HUES6 (cell line): ENCODE results near the gene BTNL3.
"Not testable (repeated sequence)": the region's sequence is repeated elsewhere in the genome, so short reads cannot be mapped to it uniquely, and the experiment has no call there.

Experiments
- H3K27ac ChIP-seq: 2 replicates; pipeline ENCODE4 v1.7.0; 2013; ENCODE audit warnings: low read depth, mild to moderate bottlenecking, low read length, inconsistent platforms
- H3K27me3 ChIP-seq: 2 replicates; pipeline ENCODE4 v1.6.1; 2013; ENCODE audit warnings: low read length; ENCODE audit not compliant: control insufficient read depth, insufficient read depth
- H3K36me3 ChIP-seq: 2 replicates; pipeline ENCODE4 v1.6.1; 2013; ENCODE audit warnings: low read length; ENCODE audit not compliant: control insufficient read depth, insufficient read depth
- H3K4me1 ChIP-seq: 2 replicates; pipeline ENCODE4 v1.6.1; 2013; ENCODE audit warnings: low read length; ENCODE audit not compliant: control insufficient read depth, insufficient read depth
- H3K4me3 ChIP-seq: 2 replicates; pipeline ENCODE4 v1.5.1; 2013; ENCODE audit warnings: low read depth, low read length
- H3K9ac ChIP-seq: one replicate; pipeline ENCODE4 v1.6.1; 2013; ENCODE audit warnings: mild to moderate bottlenecking, low read length
- H3K9me3 ChIP-seq: 2 replicates; pipeline ENCODE4 v1.6.1; 2013; ENCODE audit warnings: low read depth, low read length; ENCODE audit not compliant: control insufficient read depth, insufficient read depth

Gene BTNL3

DNA sequence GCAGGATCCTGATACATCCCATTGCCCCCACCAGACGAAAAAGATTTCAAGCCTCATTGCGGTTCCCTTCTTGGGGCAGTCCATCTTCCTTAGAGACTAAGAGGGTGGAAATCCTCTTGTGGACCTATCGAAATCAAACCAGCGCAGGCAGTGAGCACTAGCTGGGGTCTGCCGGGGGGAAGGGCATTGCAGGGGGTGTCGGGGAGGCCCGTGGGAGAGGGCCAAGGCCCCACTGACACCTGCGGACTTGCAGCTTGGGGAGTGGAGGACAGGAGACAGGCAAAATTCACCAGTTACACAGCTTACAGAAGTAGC is 51.9 kb downstream of the BTNL3 start:
- Histone ChIP-seq H3K36me3 (no peaks in the 10 kb centered on the region), H3K27me3 (peaks cover 51% of the 10 kb centered on the region), H3K4me1 (peaks cover 11% of the 10 kb centered on the region; the same call in 1 of the 2 replicates), H3K9ac (no peak overlapping the region), H3K9me3 (no peaks in the 10 kb centered on the region), H3K4me3 (no peak overlapping the region), H3K27ac (no peak overlapping the region)

DNA sequence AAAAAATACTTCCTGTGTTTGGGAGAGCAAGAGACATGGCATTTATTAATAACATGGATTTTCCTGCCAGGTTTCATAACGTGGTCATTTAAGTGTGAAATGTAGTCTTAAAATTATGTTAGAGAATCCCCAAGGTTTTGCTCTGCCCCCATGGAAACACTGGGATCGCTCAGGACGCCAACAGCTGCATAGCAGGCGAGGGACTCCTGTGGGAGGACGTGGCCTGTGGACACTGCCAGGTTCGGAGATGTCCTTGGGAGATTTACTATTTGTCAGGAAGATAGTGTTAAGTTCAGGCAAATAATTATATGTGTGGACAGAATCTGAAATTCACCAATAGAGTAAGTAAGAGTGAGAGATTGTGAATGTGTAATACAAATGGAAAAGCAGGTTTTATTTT is 52.4 kb downstream of the BTNL3 start:
- H3K9ac ChIP-seq = no peak overlapping the region
- no peaks in the 10 kb centered on the region for H3K36me3 ChIP-seq
- no peak overlapping the region for H3K4me3 ChIP-seq
- peaks cover 53% of the 10 kb centered on the region for H3K27me3 ChIP-seq
- H3K27ac ChIP-seq = no peak overlapping the region
- no peaks in the 10 kb centered on the region for H3K9me3 ChIP-seq
- peaks cover 11% of the 10 kb centered on the region; the same call in 1 of the 2 replicates for H3K4me1 ChIP-seq

DNA sequence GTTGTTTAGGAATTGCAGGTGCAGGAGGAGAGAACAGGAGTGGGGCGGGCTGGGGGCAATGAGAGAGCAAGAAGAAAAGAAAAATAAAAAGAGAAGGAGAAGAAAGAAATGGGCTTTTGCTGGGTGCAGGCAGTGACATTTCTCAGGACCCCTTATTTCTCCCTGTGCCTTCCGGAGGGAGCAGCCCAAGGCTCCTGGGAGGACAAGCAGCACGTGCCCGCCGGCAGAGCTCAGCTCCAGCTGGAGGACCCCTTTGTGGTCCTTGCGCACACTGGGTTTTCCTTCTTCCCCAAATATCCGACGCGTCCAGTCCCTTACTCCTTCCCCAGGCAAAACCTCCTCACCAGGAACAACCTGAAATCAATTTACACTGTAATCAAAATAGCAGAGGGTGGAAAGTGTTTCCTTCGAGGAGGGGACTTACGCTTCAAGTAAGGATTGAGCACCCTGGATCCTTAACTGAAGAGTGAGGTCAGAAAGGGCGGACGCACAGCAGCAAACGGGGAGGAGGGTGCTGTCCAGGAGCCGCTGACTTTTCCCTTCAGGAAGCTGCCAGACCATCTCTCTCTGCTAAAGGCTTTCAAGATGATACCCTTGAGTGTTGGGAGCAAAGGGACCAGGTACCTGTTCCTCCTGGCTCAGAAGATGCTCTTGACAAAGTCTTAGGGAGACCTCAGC is 53.5 kb downstream of the BTNL3 start:
- H3K4me1 ChIP-seq = peaks cover under 1% of the 10 kb centered on the region; the same call in 1 of the 2 replicates
- H3K27ac ChIP-seq = no peak overlapping the region
- H3K36me3 ChIP-seq = no peaks in the 10 kb centered on the region
- H3K9me3 ChIP-seq = no peaks in the 10 kb centered on the region
- no peak overlapping the region for H3K9ac ChIP-seq
- peaks cover 64% of the 10 kb centered on the region for H3K27me3 ChIP-seq
- H3K4me3 ChIP-seq = no peak overlapping the region

DNA sequence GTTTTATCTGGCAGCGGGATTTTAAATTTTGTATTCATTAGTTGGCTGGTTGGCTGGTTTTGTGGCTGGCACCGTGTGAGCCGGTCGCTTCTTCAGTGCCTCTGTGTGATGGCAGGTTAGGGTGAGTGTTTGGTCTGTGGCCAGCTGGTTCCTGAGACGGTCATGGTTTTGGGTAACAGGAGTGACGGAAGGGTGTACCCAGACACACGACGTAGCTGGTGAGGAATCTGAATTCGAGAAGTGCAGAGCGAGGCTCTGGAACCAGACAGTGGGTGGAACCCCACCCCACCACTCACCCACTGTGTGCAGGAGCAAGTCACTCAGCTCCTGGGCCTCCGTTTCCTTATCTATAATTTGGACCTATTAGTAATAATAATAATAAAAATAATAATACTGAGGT is 54.1 kb downstream of the BTNL3 start:
- H3K9ac ChIP-seq = no peak overlapping the region
- H3K4me3 ChIP-seq = no peak overlapping the region
- no peaks in the 10 kb centered on the region for H3K36me3 ChIP-seq
- peaks cover 70% of the 10 kb centered on the region for H3K27me3 ChIP-seq
- H3K27ac ChIP-seq = no peak overlapping the region
- no peaks in the 10 kb centered on the region for H3K4me1 ChIP-seq
- no peaks in the 10 kb centered on the region for H3K9me3 ChIP-seq

DNA sequence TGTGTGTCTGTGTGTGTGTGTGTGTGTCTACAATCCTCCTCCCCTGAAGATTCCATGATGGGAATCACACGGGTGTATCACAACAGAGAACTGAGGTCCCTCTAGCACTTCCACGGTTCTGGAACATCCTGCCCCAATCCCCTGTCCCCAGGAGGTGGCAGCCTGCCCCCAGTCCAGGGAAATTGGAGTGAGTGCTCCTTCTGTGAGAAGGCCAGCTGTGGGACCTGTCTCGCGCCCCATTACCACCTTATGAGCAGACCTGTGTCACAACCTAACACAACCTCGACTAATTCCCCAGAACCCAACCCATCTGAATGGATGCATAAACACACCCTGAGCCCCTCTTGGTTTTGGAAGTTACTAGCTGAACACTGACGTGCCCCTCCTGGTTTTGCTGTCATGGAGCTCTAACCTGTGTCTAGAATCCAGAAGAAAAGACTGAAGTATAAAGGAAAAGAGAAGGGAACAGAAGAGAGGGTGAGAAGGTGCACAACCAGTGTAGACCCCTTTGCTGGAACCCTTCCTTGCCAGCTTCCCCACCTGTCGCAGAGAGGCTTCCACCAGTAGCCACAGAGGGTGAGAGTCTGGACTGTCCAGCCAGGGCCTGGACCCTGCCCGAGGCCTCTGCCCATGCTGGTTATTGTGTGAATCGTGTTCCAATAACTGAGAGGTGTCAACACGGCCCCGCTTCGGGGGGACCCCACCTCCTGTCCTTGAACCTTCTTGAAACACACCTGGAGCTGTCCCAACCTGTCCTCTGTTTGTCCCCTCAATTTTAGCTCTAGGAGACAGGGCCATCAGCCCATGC is 54.8 kb downstream of the BTNL3 start:
- Histone ChIP-seq H3K36me3 (no peaks in the 10 kb centered on the region), H3K4me1 (no peaks in the 10 kb centered on the region), H3K4me3 (no peak overlapping the region), H3K27me3 (peaks cover 77% of the 10 kb centered on the region), H3K27ac (no peak overlapping the region), H3K9me3 (no peaks in the 10 kb centered on the region), H3K9ac (no peak overlapping the region)

DNA sequence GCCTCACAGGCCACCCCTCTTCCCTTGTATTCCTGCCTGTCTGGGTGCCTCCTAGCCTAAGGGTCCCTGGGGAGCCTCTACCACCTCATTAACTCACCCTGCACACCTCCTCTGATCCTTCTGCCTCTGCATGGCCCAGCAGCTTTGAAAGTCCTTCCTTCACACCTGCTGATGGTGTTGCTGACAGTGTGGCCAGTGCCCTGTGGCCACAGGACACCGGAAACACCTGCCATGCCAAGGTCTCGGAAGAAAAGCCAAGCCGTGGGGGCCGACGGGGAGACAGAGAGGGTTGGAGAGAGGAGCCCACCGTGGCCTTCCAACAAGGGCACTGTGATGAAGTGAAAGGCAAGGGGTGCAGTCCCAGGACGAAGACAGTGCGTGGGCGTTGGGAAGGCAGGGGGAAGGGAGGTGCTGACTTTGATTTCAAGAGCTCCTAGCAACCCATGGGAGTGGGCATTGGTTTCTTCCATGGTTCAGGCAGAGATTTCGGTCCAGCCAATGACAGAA is 55.5 kb downstream of the BTNL3 start:
- Histone ChIP-seq H3K27ac (no peak overlapping the region), H3K9ac (no peak overlapping the region), H3K27me3 (peaks cover 81% of the 10 kb centered on the region), H3K4me1 (no peaks in the 10 kb centered on the region), H3K36me3 (no peaks in the 10 kb centered on the region), H3K9me3 (no peaks in the 10 kb centered on the region), H3K4me3 (no peak overlapping the region)

DNA sequence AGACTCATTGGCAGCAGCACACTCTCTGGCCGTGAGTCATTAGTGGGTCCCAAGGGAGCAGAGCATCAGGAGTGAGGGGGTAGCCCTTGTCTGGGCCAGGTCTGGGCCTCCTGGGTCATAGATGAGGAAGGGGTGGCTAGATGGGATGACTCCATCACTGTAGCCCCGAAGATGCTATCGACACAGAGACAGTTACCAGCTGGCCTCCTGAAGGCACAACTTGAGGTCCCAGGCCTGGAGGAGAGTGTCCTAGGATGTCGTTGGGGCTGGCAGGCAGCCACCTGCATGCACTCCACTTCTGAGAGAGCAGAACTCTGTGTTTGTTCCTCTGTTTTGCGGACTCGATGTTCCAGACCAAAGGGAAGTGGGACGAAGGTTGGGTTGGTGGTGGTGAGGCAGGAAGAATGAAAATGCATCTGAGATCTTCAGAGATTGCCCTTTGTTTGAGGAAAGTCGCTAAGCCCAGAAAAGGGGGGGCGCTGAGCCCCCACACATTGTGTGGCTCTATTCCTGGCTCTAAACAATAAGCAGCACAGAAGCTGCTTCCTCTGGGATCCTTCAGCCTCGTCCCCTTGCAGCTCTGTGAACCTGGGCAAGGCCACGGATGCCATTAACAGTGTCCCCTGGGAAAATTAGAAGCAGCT is 56.1 kb downstream of the BTNL3 start:
- H3K27ac ChIP-seq = no peak overlapping the region
- H3K4me3 ChIP-seq = no peak overlapping the region
- H3K27me3 ChIP-seq = peaks cover 88% of the 10 kb centered on the region
- no peaks in the 10 kb centered on the region for H3K36me3 ChIP-seq
- no peaks in the 10 kb centered on the region for H3K4me1 ChIP-seq
- no peak overlapping the region for H3K9ac ChIP-seq
- H3K9me3 ChIP-seq = no peaks in the 10 kb centered on the region

DNA sequence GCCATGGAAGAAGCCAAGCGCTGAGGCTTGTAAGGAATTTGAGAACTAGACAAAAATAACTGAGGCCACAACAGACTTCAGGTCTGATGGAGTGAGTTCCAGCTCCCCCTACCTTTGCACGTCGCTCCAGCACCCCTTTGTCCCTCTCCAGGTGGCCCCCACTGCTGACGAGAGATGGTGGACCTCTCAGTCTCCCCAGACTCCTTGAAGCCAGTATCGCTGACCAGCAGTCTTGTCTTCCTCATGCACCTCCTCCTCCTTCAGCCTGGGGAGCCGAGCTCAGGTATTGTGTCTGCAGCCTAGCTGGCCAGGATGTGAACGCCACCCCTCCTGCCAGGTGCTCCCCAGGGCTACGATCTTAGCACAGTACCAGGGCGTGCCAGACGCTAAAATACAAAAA is 56.7 kb downstream of the BTNL3 start:
- Histone ChIP-seq H3K9ac (no peak overlapping the region), H3K27ac (no peak overlapping the region), H3K27me3 (peaks cover 89% of the 10 kb centered on the region), H3K4me3 (no peak overlapping the region), H3K4me1 (no peaks in the 10 kb centered on the region), H3K36me3 (no peaks in the 10 kb centered on the region), H3K9me3 (no peaks in the 10 kb centered on the region)

DNA sequence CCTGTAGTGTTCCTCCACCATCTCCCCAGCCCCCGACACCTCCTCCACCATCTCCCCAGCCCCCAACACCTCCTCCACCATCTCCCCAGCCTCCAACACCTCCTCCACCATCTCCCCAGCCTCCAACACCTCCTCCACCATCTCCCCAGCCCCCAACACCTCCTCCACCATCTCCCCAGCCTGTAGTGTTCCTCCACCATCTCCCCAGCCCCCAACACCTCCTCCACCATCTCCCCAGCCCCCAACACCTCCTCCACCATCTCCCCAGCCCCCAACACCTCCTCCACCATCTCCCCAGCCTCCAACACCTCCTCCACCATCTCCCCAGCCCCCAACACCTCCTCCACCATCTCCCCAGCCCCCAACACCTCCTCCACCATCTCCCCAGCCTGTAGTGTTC is 57.2 kb downstream of the BTNL3 start:
- H3K4me1 ChIP-seq, H3K27ac ChIP-seq, H3K4me3 ChIP-seq, H3K9ac ChIP-seq, H3K36me3 ChIP-seq, H3K9me3 ChIP-seq: not testable (repeated sequence)
- peaks cover 90% of the 10 kb centered on the region for H3K27me3 ChIP-seq

DNA sequence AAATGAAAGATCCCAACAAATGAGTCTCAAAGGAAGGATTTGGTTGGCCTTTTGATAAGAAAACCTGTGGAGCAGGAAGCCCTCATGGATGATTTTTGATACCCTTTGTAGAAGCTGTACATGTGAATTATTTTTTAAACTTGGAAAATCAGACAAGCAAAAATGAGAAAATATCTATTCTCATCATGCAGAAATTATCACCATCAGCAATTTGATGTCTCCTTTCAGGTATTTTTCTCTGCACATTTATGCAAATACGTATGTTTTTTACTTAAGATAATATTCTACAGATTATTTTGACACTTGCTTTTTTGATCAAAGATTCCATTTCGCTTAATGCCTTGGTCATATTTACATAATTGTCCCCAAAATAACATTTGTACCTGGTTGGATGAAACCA is 58.6 kb downstream of the BTNL3 start:
- Histone ChIP-seq H3K9ac (no peak overlapping the region), H3K4me1 (no peaks in the 10 kb centered on the region), H3K9me3 (no peaks in the 10 kb centered on the region), H3K27me3 (peaks cover 93% of the 10 kb centered on the region), H3K27ac (no peak overlapping the region), H3K4me3 (no peak overlapping the region), H3K36me3 (no peaks in the 10 kb centered on the region)

DNA sequence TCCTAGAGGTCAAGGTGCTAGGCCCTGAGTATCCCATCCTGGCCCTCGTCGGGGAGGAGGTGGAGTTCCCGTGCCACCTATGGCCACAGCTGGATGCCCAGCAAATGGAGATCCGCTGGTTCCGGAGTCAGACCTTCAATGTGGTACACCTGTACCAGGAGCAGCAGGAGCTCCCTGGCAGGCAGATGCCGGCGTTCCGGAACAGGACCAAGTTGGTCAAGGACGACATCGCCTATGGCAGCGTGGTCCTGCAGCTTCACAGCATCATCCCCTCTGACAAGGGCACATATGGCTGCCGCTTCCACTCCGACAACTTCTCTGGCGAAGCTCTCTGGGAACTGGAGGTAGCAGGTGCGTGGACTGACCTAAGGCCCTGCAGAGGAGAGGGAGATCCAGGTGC is 59.3 kb downstream of the BTNL3 start:
- Histone ChIP-seq H3K36me3 (no peaks in the 10 kb centered on the region), H3K27me3 (peaks cover 93% of the 10 kb centered on the region), H3K4me1 (no peaks in the 10 kb centered on the region), H3K9ac (no peak overlapping the region), H3K27ac (no peak overlapping the region), H3K4me3 (no peak overlapping the region), H3K9me3 (no peaks in the 10 kb centered on the region)
